Tibial nerve (tissue), 4 donors: ENCODE data around the gene CORO7. TPM values are rescaled to one million over a fixed set of nuclear protein-coding genes. Genes with fewer than 3 reads are reported as not detected.
A peak's percentile ranks its signal among the peaks of the same experiment; 100 is the strongest.

Experiments used
- DNase-seq, 2 donors: peaks; one replicate each; pipeline ENCODE4 v3.0.0-alpha.2; 2019; ENCODE audit warnings: low spot score in 2 of 2
- H3K27ac ChIP-seq, 4 donors: fragments of 200-600 bp; sonication (generic) in 3 of 4; one replicate each; pipeline ENCODE4 v1.5.1; 2017 to 2019; ENCODE audit warnings: mild to moderate bottlenecking in 1 of 4
- H3K27me3 ChIP-seq, 2 donors: fragments of 200-600 bp; sonication (generic) in 1 of 2; one replicate each; pipeline versions ENCODE4 v1.5.1 to v1.6.0; 2017 to 2019
- H3K36me3 ChIP-seq, 3 donors: fragments of 200-600 bp; sonication (generic); one replicate each; pipeline ENCODE4 v1.5.1; 2018 to 2019
- H3K4me1 ChIP-seq, 4 donors: fragments of 200-600 bp; sonication (generic) in 3 of 4; one replicate each; pipeline ENCODE4 v1.5.1; 2017 to 2019
- H3K4me3 ChIP-seq, 4 donors: fragments of 200-600 bp; sonication (generic) in 3 of 4; one replicate each; pipeline ENCODE4 v1.5.1; 2017 to 2019; ENCODE audit warnings: mild to moderate bottlenecking in 1 of 4, moderate library complexity in 1 of 4
- H3K9me3 ChIP-seq, 4 donors: fragments of 200-600 bp; sonication (generic) in 3 of 4; one replicate each; pipeline ENCODE4 v1.5.1; 2017 to 2019
- CTCF ChIP-seq, 5 experiments: fragments of 200-600 bp in 3 of 5; fragments of 450-650 bp in 2 of 5; sonication (generic) in 3 of 5; IDR thresholded peaks; one replicate each; pipeline ENCODE4 v1.5.1; 2016 to 2019; ENCODE audit warnings: antibody characterized with exemption in 5 of 5, mild to moderate bottlenecking in 3 of 5, moderate library complexity in 2 of 5
- EP300 ChIP-seq, 2 donors: sonication (generic); formaldehyde crosslinking; IDR thresholded peaks; one replicate each; pipeline ENCODE4 v1.6.1; 2017; ENCODE audit warnings: antibody characterized with exemption in 2 of 2, mild to moderate bottlenecking in 1 of 2
- POLR2A ChIP-seq, 2 donors: fragments of 450-650 bp; IDR thresholded peaks; one replicate each; pipeline ENCODE4 v1.6.1; 2017; ENCODE audit warnings: antibody characterized with exemption in 2 of 2, mild to moderate bottlenecking in 2 of 2, moderate library complexity in 2 of 2
- WGBS, 2 donors: methylation state at CpG; one replicate each; pipeline ENCODE4 v1.1.5; 2018; 5-methylcytosine and 5-hydroxymethylcytosine counted together
- total RNA-seq, 4 donors: library from RNA; depleted of rRNA; stranded (reverse); fragments of >200 nt; gene quantifications; one replicate each; pipeline ENCODE4 v1.1.0, GENCODE V29; 2016

Gene CORO7
- total RNA-seq, 4 donors from 2014 or later = 27.8 to 77.4 (median 52.1) TPM

GRCh38 chr16:4403133-4403949, 13.1 kb downstream of the CORO7 start:
- no peaks in the 10 kb centered on the region for H3K27me3 ChIP-seq
- H3K36me3 ChIP-seq = peaks cover 0 to 85% (median 0%) of the 10 kb centered on the region in 3 donors
- H3K4me1 ChIP-seq = peaks cover 0 to 23% (median 4%) of the 10 kb centered on the region in 4 donors
- H3K4me3 ChIP-seq = no peak overlapping the region
- no peak overlapping the region for H3K27ac ChIP-seq
- no peak for DNase-seq
- WGBS, 2 donors = 84 to 85% methylated on average over 13 to 16 of the region's 24 CpGs
- H3K9me3 ChIP-seq = no peaks in the 10 kb centered on the region
- no peak for TF ChIP-seq POLR2A (IDR thresholded peaks at IDR 0.05)
- TF ChIP-seq CTCF (IDR thresholded peaks at IDR 0.05) = no peak
- no peak for TF ChIP-seq EP300 (IDR thresholded peaks at IDR 0.05)

GRCh38 chr16:4402439-4403132, 13.8 kb downstream of the CORO7 start:
- peak overlapping the region in 1 of 4 donors; percentile 38 for H3K27ac ChIP-seq
- peak in 1 of 2 donors; percentile 20 for TF ChIP-seq EP300 (IDR thresholded peaks at IDR 0.05)
- peak; percentile 82 to 99 (median 94) for TF ChIP-seq CTCF (IDR thresholded peaks at IDR 0.05)
- TF ChIP-seq POLR2A (IDR thresholded peaks at IDR 0.05) = no peak
- H3K27me3 ChIP-seq = no peaks in the 10 kb centered on the region
- H3K36me3 ChIP-seq = peaks cover 0 to 86% (median 0%) of the 10 kb centered on the region in 3 donors
- DNase-seq = peak; percentile 69 to 81
- H3K4me3 ChIP-seq = no peak overlapping the region
- peaks cover 0 to 16% (median 2%) of the 10 kb centered on the region in 4 donors for H3K4me1 ChIP-seq
- H3K9me3 ChIP-seq = no peaks in the 10 kb centered on the region
- 23 to 30% methylated on average over 12 to 20 of the region's 29 CpGs for WGBS, 2 donors

GRCh38 chr16:4401510-4401909, 14.9 kb downstream of the CORO7 start:
- peaks cover 0 to 15% (median 2%) of the 10 kb centered on the region in 4 donors for H3K4me1 ChIP-seq
- H3K27ac ChIP-seq = no peak overlapping the region
- H3K9me3 ChIP-seq = no peaks in the 10 kb centered on the region
- no peaks in the 10 kb centered on the region for H3K27me3 ChIP-seq
- 93 to 95% methylated on average over 12 of the region's 12 CpGs for WGBS, 2 donors
- H3K4me3 ChIP-seq = no peak overlapping the region
- DNase-seq = no peak
- TF ChIP-seq EP300 (IDR thresholded peaks at IDR 0.05) (no peak), POLR2A (IDR thresholded peaks at IDR 0.05) (no peak), CTCF (IDR thresholded peaks at IDR 0.05) (no peak)
- peaks cover 0 to 84% (median 0%) of the 10 kb centered on the region in 3 donors for H3K36me3 ChIP-seq

GRCh38 chr16:4401094-4401501, 15.3 kb downstream of the CORO7 start:
- Histone ChIP-seq H3K27ac (no peak overlapping the region), H3K9me3 (no peaks in the 10 kb centered on the region), H3K36me3 (peaks cover 0 to 84% (median 0%) of the 10 kb centered on the region in 3 donors), H3K4me1 (peaks cover 0 to 15% (median 2%) of the 10 kb centered on the region in 4 donors), H3K27me3 (no peaks in the 10 kb centered on the region), H3K4me3 (no peak overlapping the region)
- DNase-seq = no peak
- WGBS, 2 donors = 91% methylated on average over 12 of the region's 12 CpGs
- no peak for TF ChIP-seq POLR2A (IDR thresholded peaks at IDR 0.05)
- no peak for TF ChIP-seq EP300 (IDR thresholded peaks at IDR 0.05)

GRCh38 chr16:4399001-4399730, 17.2 kb downstream of the CORO7 start:
- peaks cover 0 to 11% (median 2%) of the 10 kb centered on the region in 4 donors for H3K4me1 ChIP-seq
- WGBS, 2 donors = 84 to 91% methylated on average over 9 of the region's 9 CpGs
- no peak for DNase-seq

More at GRCh38 chr16:4399001-4399730, 17.2 kb downstream of the CORO7 start:
- TF ChIP-seq EP300 (IDR thresholded peaks at IDR 0.05) (no peak), CTCF (IDR thresholded peaks at IDR 0.05) (no peak), POLR2A (IDR thresholded peaks at IDR 0.05) (no peak)
- no peak overlapping the region for H3K4me3 ChIP-seq
- no peaks in the 10 kb centered on the region for H3K9me3 ChIP-seq
- H3K36me3 ChIP-seq = peaks cover 0 to 84% (median 0%) of the 10 kb centered on the region in 3 donors
- no peaks in the 10 kb centered on the region for H3K27me3 ChIP-seq
- H3K27ac ChIP-seq = no peak overlapping the region
